HEK293 (cell line): ENCODE results near the gene WDFY2.

Source experiments
- CTCF ChIA-PET: fragments of 350-600 bp; formaldehyde crosslinking; extraction: SDS; loops from one replicate; lab custom pipeline; 2021; ENCODE audit warnings: antibody characterized with exemption; lab: Yijun Ruan, JAX
- POLR2A ChIA-PET: fragments of 300-600 bp; formaldehyde crosslinking; extraction: SDS; loops from one replicate; lab custom pipeline; 2020; ENCODE audit warnings: antibody characterized with exemption, inconsistent platforms; lab: Yijun Ruan, JAX
- H3K27ac ChIP-seq: fragments of 200-500 bp; sonication (Bioruptor generic); 2 replicates; pipeline ENCODE4 v1.5.1; 2014; ENCODE audit warnings: low read depth, low read length, control low read depth, inconsistent platforms; ENCODE audit errors: extremely low read depth
- H3K36me3 ChIP-seq, 2 experiments: fragments of 200-500 bp in 1 of 2; sonication (Bioruptor generic) in 1 of 2; 1 replicate in 1 of 2; 2 replicates in 1 of 2; pipeline ENCODE4 v1.5.1; 2014 to 2017; ENCODE audit warnings: inconsistent platforms in 2 of 2, low read length in 2 of 2; ENCODE audit not compliant: control insufficient read depth in 2 of 2, insufficient read depth in 1 of 2
- H3K4me1 ChIP-seq: fragments of 200-500 bp; sonication (Bioruptor generic); 2 replicates; pipeline ENCODE4 v1.5.1; 2014; ENCODE audit warnings: mild to moderate bottlenecking, low read length, inconsistent platforms; ENCODE audit not compliant: control insufficient read depth, insufficient read depth
- H3K4me3 ChIP-seq: 2 replicates; pipeline ENCODE4 v1.5.1; 2011; ENCODE audit warnings: low read depth, mild to moderate bottlenecking, control low read depth, low read length, moderate library complexity
- H3K9me3 ChIP-seq: fragments of 200-500 bp; sonication (Bioruptor generic); 2 replicates; pipeline ENCODE4 v1.5.1; 2014; ENCODE audit warnings: low read depth, low read length, inconsistent platforms; ENCODE audit not compliant: control insufficient read depth, insufficient read depth
- GFI1B ChIP-seq: fragments of 450-650 bp; formaldehyde crosslinking; IDR thresholded peaks from 2 replicates; pipeline ENCODE4 v1.5.1; 2016; ENCODE audit warnings: missing biosample characterization, missing genetic modification characterization
- GLI4 ChIP-seq: fragments of 450-650 bp; formaldehyde crosslinking; IDR thresholded peaks from 2 replicates; pipeline ENCODE4 v1.5.1; 2016; ENCODE audit warnings: missing biosample characterization, missing genetic modification characterization
- GLIS1 ChIP-seq: fragments of 450-650 bp; formaldehyde crosslinking; IDR thresholded peaks from 2 replicates; pipeline ENCODE4 v1.5.1; 2016; ENCODE audit warnings: missing biosample characterization, missing genetic modification characterization
- HOXA7 ChIP-seq: sonication (generic); formaldehyde crosslinking; IDR thresholded peaks from 2 replicates; pipeline ENCODE4 v1.8.1; 2022; ENCODE audit warnings: missing genetic modification reagents, borderline replicate concordance
- OVOL3 ChIP-seq: fragments of 450-650 bp; formaldehyde crosslinking; IDR thresholded peaks from 2 replicates; pipeline ENCODE4 v1.5.1; 2016; ENCODE audit warnings: missing biosample characterization, missing genetic modification characterization
- SETDB1 ChIP-seq: IDR thresholded peaks from one replicate; pipeline ENCODE4 v1.6.1; 2017; ENCODE audit warnings: mild to moderate bottlenecking, low read length, moderate library complexity, mixed read lengths; ENCODE audit not compliant: insufficient read length
- TCF7L2 ChIP-seq: IDR thresholded peaks from 2 replicates; pipeline ENCODE4 v1.6.1; 2011; ENCODE audit warnings: low read depth, mild to moderate bottlenecking, inconsistent platforms, low read length, moderate library complexity, borderline replicate concordance
- ZBTB7A ChIP-seq: fragments of 450-650 bp; formaldehyde crosslinking; IDR thresholded peaks from 2 replicates; pipeline ENCODE4 v1.5.1; 2016; ENCODE audit warnings: low read depth, missing biosample characterization, missing genetic modification characterization
- ZNF112 ChIP-seq: fragments of 450-650 bp; formaldehyde crosslinking; IDR thresholded peaks from 2 replicates; pipeline ENCODE4 v1.5.0; 2017; ENCODE audit warnings: missing biosample characterization, missing genetic modification characterization
- ZNF155 ChIP-seq: fragments of 450-650 bp; formaldehyde crosslinking; IDR thresholded peaks from 2 replicates; pipeline ENCODE4 v1.5.1; 2016; ENCODE audit warnings: missing biosample characterization, missing genetic modification characterization
- ZNF202 ChIP-seq: fragments of 450-650 bp; formaldehyde crosslinking; IDR thresholded peaks from 2 replicates; pipeline ENCODE4 v1.5.1; 2016; ENCODE audit warnings: missing biosample characterization, missing genetic modification characterization, borderline replicate concordance
- ZNF266 ChIP-seq: fragments of 450-650 bp; formaldehyde crosslinking; IDR thresholded peaks from 2 replicates; pipeline ENCODE4 v1.5.1; 2016; ENCODE audit warnings: missing biosample characterization, missing genetic modification characterization, low read depth
- ZNF394 ChIP-seq: fragments of 450-650 bp; formaldehyde crosslinking; IDR thresholded peaks from 2 replicates; pipeline ENCODE4 v1.5.1; 2016; ENCODE audit warnings: missing biosample characterization, missing genetic modification characterization, mild to moderate bottlenecking, moderate library complexity, borderline replicate concordance
- ZNF544 ChIP-seq: fragments of 450-650 bp; formaldehyde crosslinking; IDR thresholded peaks from 2 replicates; pipeline ENCODE4 v1.5.0; 2017; ENCODE audit warnings: missing biosample characterization, missing genetic modification characterization
- ZNF571 ChIP-seq: fragments of 450-650 bp; formaldehyde crosslinking; IDR thresholded peaks from 2 replicates; pipeline ENCODE4 v1.5.0; 2017; ENCODE audit warnings: missing biosample characterization, missing genetic modification characterization
- ZNF626 ChIP-seq: fragments of 450-650 bp; sonication (Bioruptor Pico); formaldehyde crosslinking; IDR thresholded peaks from 2 replicates; pipeline ENCODE4 v1.5.1; 2018; ENCODE audit warnings: missing biosample characterization, missing genetic modification characterization, inconsistent platforms
- ZNF670 ChIP-seq: fragments of 450-650 bp; formaldehyde crosslinking; IDR thresholded peaks from 2 replicates; pipeline ENCODE4 v1.5.1; 2016; ENCODE audit warnings: missing biosample characterization, missing genetic modification characterization, low read depth
- ZNF701 ChIP-seq: fragments of 450-650 bp; formaldehyde crosslinking; IDR thresholded peaks from 2 replicates; pipeline ENCODE4 v1.5.1; 2016; ENCODE audit warnings: missing biosample characterization, missing genetic modification characterization
- ZNF707 ChIP-seq: fragments of 450-650 bp; formaldehyde crosslinking; IDR thresholded peaks from 2 replicates; pipeline ENCODE4 v1.5.1; 2016; ENCODE audit warnings: missing biosample characterization, missing genetic modification characterization
- ZNF791 ChIP-seq: fragments of 450-650 bp; formaldehyde crosslinking; IDR thresholded peaks from 2 replicates; pipeline ENCODE4 v1.5.1; 2016; ENCODE audit warnings: missing biosample characterization, missing genetic modification characterization
- ZNF792 ChIP-seq: fragments of 450-650 bp; formaldehyde crosslinking; IDR thresholded peaks from 2 replicates; pipeline ENCODE4 v1.5.1; 2016; ENCODE audit warnings: missing biosample characterization, missing genetic modification characterization
- ZNF837 ChIP-seq: fragments of 450-650 bp; formaldehyde crosslinking; IDR thresholded peaks from 2 replicates; pipeline ENCODE4 v1.5.1; 2016; ENCODE audit warnings: missing biosample characterization, missing genetic modification characterization
- ZSCAN30 ChIP-seq: fragments of 450-650 bp; IDR thresholded peaks from 2 replicates; pipeline ENCODE4 v1.5.1; 2018; ENCODE audit warnings: missing biosample characterization, mild to moderate bottlenecking, missing genetic modification characterization, moderate library complexity
- ZXDB ChIP-seq: fragments of 450-650 bp; formaldehyde crosslinking; IDR thresholded peaks from 2 replicates; pipeline ENCODE4 v1.5.1; 2016; ENCODE audit warnings: missing biosample characterization, missing genetic modification characterization
- TF ChIP-seq, protein P1 (sequence below): fragments of 450-650 bp; formaldehyde crosslinking; IDR thresholded peaks from 2 replicates; pipeline ENCODE4 v1.5.1; 2016; ENCODE audit warnings: missing biosample characterization, missing genetic modification characterization, borderline replicate concordance
- TF ChIP-seq, protein P2 (sequence below): sonication (generic); formaldehyde crosslinking; IDR thresholded peaks from 2 replicates; pipeline ENCODE4 v1.8.1; 2022; ENCODE audit warnings: mild to moderate bottlenecking, moderate library complexity, missing genetic modification reagents
- TF ChIP-seq, protein P3 (sequence below): fragments of 450-650 bp; formaldehyde crosslinking; IDR thresholded peaks from 2 replicates; pipeline ENCODE4 v1.5.1; 2016; ENCODE audit warnings: missing biosample characterization, missing genetic modification characterization
- TF ChIP-seq, protein P4 (sequence below): fragments of 450-650 bp; IDR thresholded peaks from 2 replicates; pipeline ENCODE4 v1.5.1; 2018; ENCODE audit warnings: missing biosample characterization, mild to moderate bottlenecking, missing genetic modification characterization

Gene WDFY2

DNA sequence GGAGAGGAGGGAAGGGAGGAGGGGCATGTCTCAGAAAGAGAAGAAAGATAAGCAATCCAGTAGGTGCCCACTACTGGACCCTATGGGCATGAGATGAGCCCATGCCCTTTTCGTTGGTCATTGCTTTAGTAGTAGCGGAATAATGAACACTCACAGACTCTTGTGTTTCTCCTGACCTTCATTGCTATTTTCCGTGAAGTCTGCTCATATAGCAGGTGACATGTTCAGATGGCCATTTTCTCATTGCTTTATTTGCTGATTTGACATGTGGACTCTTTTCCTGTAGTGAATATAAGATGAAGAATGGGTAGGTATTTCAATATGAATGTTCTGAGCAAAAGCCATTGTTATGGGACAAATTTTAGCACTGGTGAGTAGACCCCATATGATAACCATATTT lies 16.4 kb downstream of the WDFY2 start:
- ChIA-PET CTCF (no interaction called here), POLR2A (no interaction called here)
- Histone ChIP-seq H3K27ac (no peak overlapping the region), H3K4me1 (no peaks in the 10 kb centered on the region), H3K9me3 (no peaks in the 10 kb centered on the region), H3K4me3 (no peak overlapping the region), H3K36me3 (no peaks in the 10 kb centered on the region)
- TF ChIP-seq ZNF571 (tag by site-specific recombination) = no peak
- TF ChIP-seq ZXDB (tag by site-specific recombination) = no peak
- TF ChIP-seq ZNF626 (tag by site-specific recombination) = no peak
- TF ChIP-seq, protein P1, sequence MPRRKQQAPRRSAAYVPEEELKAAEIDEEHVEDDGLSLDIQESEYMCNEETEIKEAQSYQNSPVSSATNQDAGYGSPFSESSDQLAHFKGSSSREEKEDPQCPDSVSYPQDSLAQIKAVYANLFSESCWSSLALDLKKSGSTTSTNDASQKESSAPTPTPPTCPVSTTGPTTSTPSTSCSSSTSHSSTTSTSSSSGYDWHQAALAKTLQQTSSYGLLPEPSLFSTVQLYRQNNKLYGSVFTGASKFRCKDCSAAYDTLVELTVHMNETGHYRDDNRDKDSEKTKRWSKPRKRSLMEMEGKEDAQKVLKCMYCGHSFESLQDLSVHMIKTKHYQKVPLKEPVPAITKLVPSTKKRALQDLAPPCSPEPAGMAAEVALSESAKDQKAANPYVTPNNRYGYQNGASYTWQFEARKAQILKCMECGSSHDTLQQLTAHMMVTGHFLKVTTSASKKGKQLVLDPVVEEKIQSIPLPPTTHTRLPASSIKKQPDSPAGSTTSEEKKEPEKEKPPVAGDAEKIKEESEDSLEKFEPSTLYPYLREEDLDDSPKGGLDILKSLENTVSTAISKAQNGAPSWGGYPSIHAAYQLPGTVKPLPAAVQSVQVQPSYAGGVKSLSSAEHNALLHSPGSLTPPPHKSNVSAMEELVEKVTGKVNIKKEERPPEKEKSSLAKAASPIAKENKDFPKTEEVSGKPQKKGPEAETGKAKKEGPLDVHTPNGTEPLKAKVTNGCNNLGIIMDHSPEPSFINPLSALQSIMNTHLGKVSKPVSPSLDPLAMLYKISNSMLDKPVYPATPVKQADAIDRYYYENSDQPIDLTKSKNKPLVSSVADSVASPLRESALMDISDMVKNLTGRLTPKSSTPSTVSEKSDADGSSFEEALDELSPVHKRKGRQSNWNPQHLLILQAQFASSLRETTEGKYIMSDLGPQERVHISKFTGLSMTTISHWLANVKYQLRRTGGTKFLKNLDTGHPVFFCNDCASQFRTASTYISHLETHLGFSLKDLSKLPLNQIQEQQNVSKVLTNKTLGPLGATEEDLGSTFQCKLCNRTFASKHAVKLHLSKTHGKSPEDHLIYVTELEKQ (tag by site-specific recombination) = no peak
- TF ChIP-seq ZNF670 (tag by site-specific recombination) = no peak
- TF ChIP-seq, protein P2, sequence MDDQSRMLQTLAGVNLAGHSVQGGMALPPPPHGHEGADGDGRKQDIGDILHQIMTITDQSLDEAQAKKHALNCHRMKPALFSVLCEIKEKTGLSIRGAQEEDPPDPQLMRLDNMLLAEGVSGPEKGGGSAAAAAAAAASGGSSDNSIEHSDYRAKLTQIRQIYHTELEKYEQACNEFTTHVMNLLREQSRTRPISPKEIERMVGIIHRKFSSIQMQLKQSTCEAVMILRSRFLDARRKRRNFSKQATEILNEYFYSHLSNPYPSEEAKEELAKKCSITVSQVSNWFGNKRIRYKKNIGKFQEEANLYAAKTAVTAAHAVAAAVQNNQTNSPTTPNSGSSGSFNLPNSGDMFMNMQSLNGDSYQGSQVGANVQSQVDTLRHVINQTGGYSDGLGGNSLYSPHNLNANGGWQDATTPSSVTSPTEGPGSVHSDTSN = no peak
- TF ChIP-seq TCF7L2 = no peak
- TF ChIP-seq ZNF791 = no peak
- TF ChIP-seq ZNF202 (tag by site-specific recombination) = no peak
- TF ChIP-seq ZNF837 (tag by site-specific recombination) = no peak
- no peak for TF ChIP-seq ZNF266 (tag by site-specific recombination)
- TF ChIP-seq GFI1B (tag by site-specific recombination) = no peak

DNA sequence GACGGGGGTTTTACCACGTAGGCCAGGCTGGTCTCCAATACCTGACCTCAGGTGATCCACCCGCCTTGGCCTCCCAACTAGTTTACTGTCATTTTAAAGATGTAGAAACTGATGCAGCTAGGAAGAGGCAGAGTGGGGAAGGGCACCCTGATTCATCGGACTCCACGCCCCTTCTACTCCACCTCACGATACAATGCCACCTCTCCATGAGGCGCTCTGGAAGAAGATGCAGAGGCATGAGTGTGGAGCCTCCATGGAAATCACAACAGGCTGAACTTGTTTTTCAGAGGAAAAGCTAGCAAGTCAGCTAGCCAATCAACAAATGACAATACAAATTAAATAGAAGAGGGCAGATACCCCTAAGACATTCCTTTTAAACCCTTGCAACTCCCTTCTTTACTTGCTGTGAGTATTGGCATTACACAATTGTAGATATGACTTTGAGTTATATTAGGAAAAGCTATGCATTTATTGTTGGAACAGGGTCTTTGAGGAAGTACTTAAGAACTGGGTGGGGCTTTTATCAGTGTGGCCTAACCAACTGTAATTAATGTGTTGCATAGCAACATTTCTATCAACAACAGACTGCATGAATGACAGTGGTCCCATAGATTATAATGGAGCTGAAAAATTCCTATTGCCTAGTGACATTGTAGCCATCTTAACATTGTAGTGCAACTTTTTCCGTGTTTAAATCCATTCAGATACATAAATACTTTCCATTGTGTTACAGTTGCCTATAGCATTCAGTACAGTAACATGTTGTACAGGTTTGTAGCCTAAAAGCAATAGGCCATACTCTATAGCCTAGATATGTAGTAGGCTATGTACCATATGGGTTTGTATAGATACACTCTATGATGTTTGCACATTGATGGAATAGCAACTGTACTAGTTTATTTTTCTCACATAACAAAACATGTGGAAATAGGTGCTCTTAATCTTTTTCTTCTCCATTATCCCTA lies 17.6 kb downstream of the WDFY2 start:
- CTCF ChIA-PET = interaction anchor here (0.6 to 0.9 kb wide), 2 partner anchors 11 to 194 kb away, joined by 3 read pairs; no protein-coding TSS in a partner anchor
- POLR2A ChIA-PET = interaction anchor here (1.6 kb wide), 1 partner anchor 149 kb away, joined by 4 read pairs; the partner anchor contains the start of gene INTS6
- Histone ChIP-seq H3K4me3 (no peak overlapping the region), H3K4me1 (0 out of 2 replicates have a peak, but pooled peaks cover 2% of the 10 kb centered on the region), H3K9me3 (no peaks in the 10 kb centered on the region), H3K36me3 (no peaks in the 10 kb centered on the region), H3K27ac (no peak overlapping the region)
- no peak for TF ChIP-seq ZNF707 (tag by site-specific recombination)
- no peak for TF ChIP-seq ZNF155 (tag by site-specific recombination)
- no peak for TF ChIP-seq ZNF112 (tag by site-specific recombination)
- TF ChIP-seq ZNF792 (tag by site-specific recombination) = no peak
- TF ChIP-seq HOXA7 (CRISPR knock-in tag) = no peak
- TF ChIP-seq ZNF394 (tag by site-specific recombination) = no peak
- TF ChIP-seq ZNF701 (tag by site-specific recombination) = no peak
- TF ChIP-seq, protein P3, sequence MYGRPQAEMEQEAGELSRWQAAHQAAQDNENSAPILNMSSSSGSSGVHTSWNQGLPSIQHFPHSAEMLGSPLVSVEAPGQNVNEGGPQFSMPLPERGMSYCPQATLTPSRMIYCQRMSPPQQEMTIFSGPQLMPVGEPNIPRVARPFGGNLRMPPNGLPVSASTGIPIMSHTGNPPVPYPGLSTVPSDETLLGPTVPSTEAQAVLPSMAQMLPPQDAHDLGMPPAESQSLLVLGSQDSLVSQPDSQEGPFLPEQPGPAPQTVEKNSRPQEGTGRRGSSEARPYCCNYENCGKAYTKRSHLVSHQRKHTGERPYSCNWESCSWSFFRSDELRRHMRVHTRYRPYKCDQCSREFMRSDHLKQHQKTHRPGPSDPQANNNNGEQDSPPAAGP = no peak
- TF ChIP-seq SETDB1 = no peak
- no peak for TF ChIP-seq GLIS1 (tag by site-specific recombination)
- no peak for TF ChIP-seq ZNF544 (tag by site-specific recombination)
- TF ChIP-seq, protein P4, sequence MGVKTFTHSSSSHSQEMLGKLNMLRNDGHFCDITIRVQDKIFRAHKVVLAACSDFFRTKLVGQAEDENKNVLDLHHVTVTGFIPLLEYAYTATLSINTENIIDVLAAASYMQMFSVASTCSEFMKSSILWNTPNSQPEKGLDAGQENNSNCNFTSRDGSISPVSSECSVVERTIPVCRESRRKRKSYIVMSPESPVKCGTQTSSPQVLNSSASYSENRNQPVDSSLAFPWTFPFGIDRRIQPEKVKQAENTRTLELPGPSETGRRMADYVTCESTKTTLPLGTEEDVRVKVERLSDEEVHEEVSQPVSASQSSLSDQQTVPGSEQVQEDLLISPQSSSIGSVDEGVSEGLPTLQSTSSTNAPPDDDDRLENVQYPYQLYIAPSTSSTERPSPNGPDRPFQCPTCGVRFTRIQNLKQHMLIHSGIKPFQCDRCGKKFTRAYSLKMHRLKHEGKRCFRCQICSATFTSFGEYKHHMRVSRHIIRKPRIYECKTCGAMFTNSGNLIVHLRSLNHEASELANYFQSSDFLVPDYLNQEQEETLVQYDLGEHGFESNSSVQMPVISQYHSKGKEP = no peak
- TF ChIP-seq ZBTB7A = no peak
- no peak for TF ChIP-seq OVOL3 (tag by site-specific recombination)
- TF ChIP-seq GLI4 (tag by site-specific recombination) = no peak
- TF ChIP-seq ZSCAN30 (tag by site-specific recombination) = no peak
- no peak for TF ChIP-seq ZNF266 (tag by site-specific recombination)
